ENCODE data around the gene BGN.

The BGN gene

GRCh38 chrX:153546386-153546785 is 51.6 kb downstream of the BGN start:
- no peak overlapping the region for H2AFZ ChIP-seq (ENCODE audit: low read depth, low read length)
- no peak overlapping the region for H3K9ac ChIP-seq (ENCODE audit: low read length)
- H3K23ac ChIP-seq (ENCODE audit: low read length in 2 of 2) = no peak overlapping the region
- no peak overlapping the region for H3K27ac ChIP-seq (ENCODE audit: low read length, poor library complexity, severe bottlenecking)
- no peak for DNase-seq
- no peak overlapping the region for H2BK5ac ChIP-seq (ENCODE audit: low read depth, low read length, poor library complexity, severe bottlenecking)
- H3K18ac ChIP-seq (ENCODE audit: low read depth in 1 of 2, low read length in 2 of 2) = no peak overlapping the region
- H4K91ac ChIP-seq (ENCODE audit: low read length) = no peak overlapping the region
- H3K4me2 ChIP-seq (ENCODE audit: low read length, poor library complexity, severe bottlenecking) = no peak overlapping the region
- no peak overlapping the region for H3K4ac ChIP-seq (ENCODE audit: low read depth in 1 of 2, low read length in 2 of 2)
- H3K9me3 ChIP-seq (ENCODE audit: control insufficient read depth, low read length) = no peaks in the 10 kb centered on the region
- no peak overlapping the region for H2AK5ac ChIP-seq (ENCODE audit: low read length, severe bottlenecking)
- H2BK15ac ChIP-seq (ENCODE audit: low read depth, poor library complexity, severe bottlenecking) = no peak overlapping the region
- H3K4me1 ChIP-seq (ENCODE audit: control insufficient read depth, insufficient read depth, low read depth, low read length) = no peaks in the 10 kb centered on the region
- H3K36me3 ChIP-seq (ENCODE audit: control insufficient read depth in 1 of 2, insufficient read depth in 2 of 2, low read depth in 1 of 2, low read length in 2 of 2) = no peaks in the 10 kb centered on the region
- peaks cover 5 to 49% of the 10 kb centered on the region in 2 experiments for H3K27me3 ChIP-seq (ENCODE audit: control insufficient read depth in 1 of 2, insufficient read depth in 1 of 2, low read length in 2 of 2)
- H3K4me3 ChIP-seq (ENCODE audit: insufficient read depth in 1 of 2, low read depth in 1 of 2, low read length in 2 of 2) = no peak overlapping the region
- 87% methylated on average over 10 of the region's 11 CpGs for WGBS
- H3K79me1 ChIP-seq (replicated peaks; ENCODE audit: low read length, poor library complexity, severe bottlenecking) = no peaks in the 10 kb centered on the region
- no peak overlapping the region for H4K8ac ChIP-seq (ENCODE audit: low read length)
- no peak overlapping the region for H2BK12ac ChIP-seq (ENCODE audit: low read length in 2 of 2)
- H2BK120ac ChIP-seq (ENCODE audit: low read depth, low read length) = no peak overlapping the region
- no peak overlapping the region for H3K14ac ChIP-seq (ENCODE audit: low read length in 2 of 2)

DNA sequence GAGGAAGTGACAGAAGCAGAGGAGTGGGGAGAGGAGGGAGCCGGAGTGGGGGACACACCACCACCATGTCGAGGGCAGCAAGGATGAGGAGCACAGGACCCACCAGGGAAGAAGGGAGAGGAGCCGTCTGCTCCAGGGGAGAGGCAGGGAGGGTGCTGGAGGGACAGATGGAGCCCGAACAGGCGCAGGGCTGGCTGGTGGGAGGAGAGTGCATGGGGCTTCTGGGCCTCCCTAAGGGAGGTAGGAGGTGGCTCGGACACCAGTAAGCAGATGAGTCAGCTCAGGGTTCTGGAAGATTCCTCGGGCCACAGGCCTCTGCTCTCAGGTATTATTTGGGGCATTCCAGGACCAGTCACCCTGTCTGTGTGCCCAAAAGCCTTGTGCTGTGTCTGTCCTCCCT is 52.4 kb downstream of the BGN start:
- no peak overlapping the region for H2BK120ac ChIP-seq (ENCODE audit: low read depth, low read length)
- no peak overlapping the region for H4K91ac ChIP-seq (ENCODE audit: low read length)
- H2BK12ac ChIP-seq (ENCODE audit: low read length in 2 of 2) = no peak overlapping the region
- H3K14ac ChIP-seq (ENCODE audit: low read length in 2 of 2) = no peak overlapping the region
- H3K27me3 ChIP-seq (ENCODE audit: control insufficient read depth in 1 of 2, insufficient read depth in 1 of 2, low read length in 2 of 2) = peaks cover 9 to 53% of the 10 kb centered on the region in 2 experiments
- H4K8ac ChIP-seq (ENCODE audit: low read length) = no peak overlapping the region
- H2BK15ac ChIP-seq (ENCODE audit: low read depth, poor library complexity, severe bottlenecking) = no peak overlapping the region
- H2AK5ac ChIP-seq (ENCODE audit: low read length, severe bottlenecking) = no peak overlapping the region
- no peaks in the 10 kb centered on the region for H3K4me1 ChIP-seq (ENCODE audit: control insufficient read depth, insufficient read depth, low read depth, low read length)
- no peaks in the 10 kb centered on the region for H3K36me3 ChIP-seq (ENCODE audit: control insufficient read depth in 1 of 2, insufficient read depth in 2 of 2, low read depth in 1 of 2, low read length in 2 of 2)
- H3K79me1 ChIP-seq (replicated peaks; ENCODE audit: low read length, poor library complexity, severe bottlenecking) = no peaks in the 10 kb centered on the region
- no peak overlapping the region for H3K18ac ChIP-seq (ENCODE audit: low read depth in 1 of 2, low read length in 2 of 2)
- H3K27ac ChIP-seq (ENCODE audit: low read length, poor library complexity, severe bottlenecking) = no peak overlapping the region
- H3K4me3 ChIP-seq (ENCODE audit: insufficient read depth in 1 of 2, low read depth in 1 of 2, low read length in 2 of 2) = no peak overlapping the region
- 56% methylated on average over 5 of the region's 7 CpGs for WGBS
- H3K23ac ChIP-seq (ENCODE audit: low read length in 2 of 2) = no peak overlapping the region
- H2BK5ac ChIP-seq (ENCODE audit: low read depth, low read length, poor library complexity, severe bottlenecking) = no peak overlapping the region
- no peak for DNase-seq
- no peak overlapping the region for H3K4ac ChIP-seq (ENCODE audit: low read depth in 1 of 2, low read length in 2 of 2)
- no peak overlapping the region for H3K9ac ChIP-seq (ENCODE audit: low read length)
- no peak overlapping the region for H2AFZ ChIP-seq (ENCODE audit: low read depth, low read length)
- H3K9me3 ChIP-seq (ENCODE audit: control insufficient read depth, low read length) = no peaks in the 10 kb centered on the region
- H3K4me2 ChIP-seq (ENCODE audit: low read length, poor library complexity, severe bottlenecking) = no peak overlapping the region

GRCh38 chrX:153549231-153549630 is 54.5 kb downstream of the BGN start:
- Histone ChIP-seq H3K4me1 (ENCODE audit: control insufficient read depth, insufficient read depth, low read depth, low read length) (no peaks in the 10 kb centered on the region), H2BK12ac (ENCODE audit: low read length in 2 of 2) (no peak overlapping the region), H3K9ac (ENCODE audit: low read length) (no peak overlapping the region), H2AK5ac (ENCODE audit: low read length, severe bottlenecking) (no peak overlapping the region), H2AFZ (ENCODE audit: low read depth, low read length) (no peak overlapping the region), H2BK5ac (ENCODE audit: low read depth, low read length, poor library complexity, severe bottlenecking) (no peak overlapping the region), H4K8ac (ENCODE audit: low read length) (no peak overlapping the region), H4K91ac (ENCODE audit: low read length) (no peak overlapping the region), H3K14ac (ENCODE audit: low read length in 2 of 2) (peak overlapping the region in 1 of 2 experiments; percentile 29), H3K4me3 (ENCODE audit: insufficient read depth in 1 of 2, low read depth in 1 of 2, low read length in 2 of 2) (no peak overlapping the region), H3K27ac (ENCODE audit: low read length, poor library complexity, severe bottlenecking) (no peak overlapping the region), H3K23ac (ENCODE audit: low read length in 2 of 2) (no peak overlapping the region), H3K9me3 (ENCODE audit: control insufficient read depth, low read length) (no peaks in the 10 kb centered on the region), H2BK15ac (ENCODE audit: low read depth, poor library complexity, severe bottlenecking) (no peak overlapping the region), H3K4ac (ENCODE audit: low read depth in 1 of 2, low read length in 2 of 2) (no peak overlapping the region), H3K27me3 (ENCODE audit: control insufficient read depth in 1 of 2, insufficient read depth in 1 of 2, low read length in 2 of 2) (peaks cover 25 to 69% of the 10 kb centered on the region in 2 experiments), H3K79me1 (replicated peaks; ENCODE audit: low read length, poor library complexity, severe bottlenecking) (no peaks in the 10 kb centered on the region), H3K18ac (ENCODE audit: low read depth in 1 of 2, low read length in 2 of 2) (no peak overlapping the region), H2BK120ac (ENCODE audit: low read depth, low read length) (no peak overlapping the region), H3K4me2 (ENCODE audit: low read length, poor library complexity, severe bottlenecking) (no peak overlapping the region), H3K36me3 (ENCODE audit: control insufficient read depth in 1 of 2, insufficient read depth in 2 of 2, low read depth in 1 of 2, low read length in 2 of 2) (no peaks in the 10 kb centered on the region)
- whole genome bisulfite sequencing = 93% methylated on average over 12 of the region's 17 CpGs
- DNase-seq = no peak

GRCh38 chrX:153549807-153550206 is 55.0 kb downstream of the BGN start:
- Histone ChIP-seq H2AFZ (ENCODE audit: low read depth, low read length) (no peak overlapping the region), H3K4me2 (ENCODE audit: low read length, poor library complexity, severe bottlenecking) (no peak overlapping the region), H2BK12ac (ENCODE audit: low read length in 2 of 2) (no peak overlapping the region), H3K36me3 (ENCODE audit: control insufficient read depth in 1 of 2, insufficient read depth in 2 of 2, low read depth in 1 of 2, low read length in 2 of 2) (no peaks in the 10 kb centered on the region), H3K79me1 (replicated peaks; ENCODE audit: low read length, poor library complexity, severe bottlenecking) (no peaks in the 10 kb centered on the region), H3K4me3 (ENCODE audit: insufficient read depth in 1 of 2, low read depth in 1 of 2, low read length in 2 of 2) (no peak overlapping the region), H3K9ac (ENCODE audit: low read length) (no peak overlapping the region), H2BK5ac (ENCODE audit: low read depth, low read length, poor library complexity, severe bottlenecking) (no peak overlapping the region), H3K4me1 (ENCODE audit: control insufficient read depth, insufficient read depth, low read depth, low read length) (no peaks in the 10 kb centered on the region), H4K8ac (ENCODE audit: low read length) (no peak overlapping the region), H3K4ac (ENCODE audit: low read depth in 1 of 2, low read length in 2 of 2) (no peak overlapping the region), H2BK120ac (ENCODE audit: low read depth, low read length) (no peak overlapping the region), H2AK5ac (ENCODE audit: low read length, severe bottlenecking) (no peak overlapping the region), H3K27me3 (ENCODE audit: control insufficient read depth in 1 of 2, insufficient read depth in 1 of 2, low read length in 2 of 2) (peaks cover 25 to 74% of the 10 kb centered on the region in 2 experiments), H3K18ac (ENCODE audit: low read depth in 1 of 2, low read length in 2 of 2) (no peak overlapping the region), H3K27ac (ENCODE audit: low read length, poor library complexity, severe bottlenecking) (no peak overlapping the region), H3K14ac (ENCODE audit: low read length in 2 of 2) (no peak overlapping the region), H3K23ac (ENCODE audit: low read length in 2 of 2) (no peak overlapping the region), H2BK15ac (ENCODE audit: low read depth, poor library complexity, severe bottlenecking) (no peak overlapping the region), H4K91ac (ENCODE audit: low read length) (no peak overlapping the region), H3K9me3 (ENCODE audit: control insufficient read depth, low read length) (no peaks in the 10 kb centered on the region)
- no peak for DNase-seq
- 81% methylated on average over 16 of the region's 16 CpGs for WGBS
